AG09319 (cell line): ENCODE results near the gene CNOT10.

ENCODE experiments used
- DNase-seq: peaks from one replicate; pipeline ENCODE4 v3.0.0-alpha.2; 2010; ENCODE audit warnings: low read depth; ENCODE audit errors: extremely low read depth
- TF ChIP-seq, protein P1 (sequence below): IDR thresholded peaks from 2 replicates; pipeline ENCODE4 v1.5.1; 2011; ENCODE audit warnings: low read depth, mild to moderate bottlenecking, inconsistent platforms, low read length, moderate library complexity

Gene CNOT10

DNA sequence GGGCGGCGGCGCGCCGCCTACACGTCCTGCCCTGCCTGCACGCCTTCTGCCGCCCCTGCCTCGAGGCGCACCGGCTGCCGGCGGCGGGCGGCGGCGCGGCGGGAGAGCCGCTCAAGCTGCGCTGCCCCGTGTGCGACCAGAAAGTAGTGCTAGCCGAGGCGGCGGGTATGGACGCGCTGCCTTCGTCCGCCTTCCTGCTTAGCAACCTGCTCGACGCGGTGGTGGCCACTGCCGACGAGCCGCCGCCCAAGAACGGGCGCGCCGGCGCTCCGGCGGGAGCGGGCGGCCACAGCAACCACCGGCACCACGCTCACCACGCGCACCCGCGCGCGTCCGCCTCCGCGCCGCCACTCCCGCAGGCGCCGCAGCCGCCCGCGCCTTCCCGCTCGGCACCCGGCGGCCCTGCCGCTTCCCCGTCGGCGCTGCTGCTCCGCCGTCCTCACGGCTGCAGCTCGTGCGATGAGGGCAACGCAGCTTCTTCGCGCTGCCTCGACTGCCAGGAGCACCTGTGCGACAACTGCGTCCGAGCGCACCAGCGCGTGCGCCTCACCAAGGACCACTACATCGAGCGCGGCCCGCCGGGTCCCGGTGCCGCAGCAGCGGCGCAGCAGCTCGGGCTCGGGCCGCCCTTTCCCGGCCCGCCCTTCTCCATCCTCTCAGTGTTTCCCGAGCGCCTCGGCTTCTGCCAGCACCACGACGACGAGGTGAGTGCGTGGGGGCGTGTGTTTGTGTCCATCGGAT, 133.4 kb downstream of the CNOT10 start:
- TF ChIP-seq, protein P1, sequence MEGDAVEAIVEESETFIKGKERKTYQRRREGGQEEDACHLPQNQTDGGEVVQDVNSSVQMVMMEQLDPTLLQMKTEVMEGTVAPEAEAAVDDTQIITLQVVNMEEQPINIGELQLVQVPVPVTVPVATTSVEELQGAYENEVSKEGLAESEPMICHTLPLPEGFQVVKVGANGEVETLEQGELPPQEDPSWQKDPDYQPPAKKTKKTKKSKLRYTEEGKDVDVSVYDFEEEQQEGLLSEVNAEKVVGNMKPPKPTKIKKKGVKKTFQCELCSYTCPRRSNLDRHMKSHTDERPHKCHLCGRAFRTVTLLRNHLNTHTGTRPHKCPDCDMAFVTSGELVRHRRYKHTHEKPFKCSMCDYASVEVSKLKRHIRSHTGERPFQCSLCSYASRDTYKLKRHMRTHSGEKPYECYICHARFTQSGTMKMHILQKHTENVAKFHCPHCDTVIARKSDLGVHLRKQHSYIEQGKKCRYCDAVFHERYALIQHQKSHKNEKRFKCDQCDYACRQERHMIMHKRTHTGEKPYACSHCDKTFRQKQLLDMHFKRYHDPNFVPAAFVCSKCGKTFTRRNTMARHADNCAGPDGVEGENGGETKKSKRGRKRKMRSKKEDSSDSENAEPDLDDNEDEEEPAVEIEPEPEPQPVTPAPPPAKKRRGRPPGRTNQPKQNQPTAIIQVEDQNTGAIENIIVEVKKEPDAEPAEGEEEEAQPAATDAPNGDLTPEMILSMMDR = no peak
- no peak for DNase-seq

DNA sequence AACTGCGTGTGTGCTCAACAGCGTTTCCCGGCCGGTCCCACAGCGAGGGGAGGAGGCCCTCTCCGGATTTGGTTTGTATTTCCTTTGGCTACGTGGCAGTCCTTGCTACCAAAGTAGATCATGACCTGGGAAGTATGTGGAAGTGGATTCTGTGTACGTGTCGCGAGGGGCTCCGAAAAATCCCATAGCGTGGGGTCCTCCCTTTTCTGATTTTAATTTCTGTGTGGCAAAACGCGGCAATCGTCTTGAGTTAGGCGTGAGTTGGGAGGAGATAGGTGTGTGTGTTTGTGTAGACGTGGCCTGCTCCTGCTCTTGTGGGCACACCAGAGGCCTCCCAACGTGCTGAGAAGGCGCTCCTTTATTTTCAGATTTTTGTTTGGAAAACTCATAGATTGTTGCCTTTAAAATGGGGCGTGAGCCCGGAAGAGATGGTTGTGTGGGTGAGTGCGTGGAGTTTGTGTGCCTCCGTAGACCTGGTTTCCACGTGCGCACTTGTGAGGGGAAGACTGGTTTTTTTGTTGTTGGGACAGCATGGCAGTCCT, 134.1 kb downstream of the CNOT10 start:
- DNase-seq = no peak

DNA sequence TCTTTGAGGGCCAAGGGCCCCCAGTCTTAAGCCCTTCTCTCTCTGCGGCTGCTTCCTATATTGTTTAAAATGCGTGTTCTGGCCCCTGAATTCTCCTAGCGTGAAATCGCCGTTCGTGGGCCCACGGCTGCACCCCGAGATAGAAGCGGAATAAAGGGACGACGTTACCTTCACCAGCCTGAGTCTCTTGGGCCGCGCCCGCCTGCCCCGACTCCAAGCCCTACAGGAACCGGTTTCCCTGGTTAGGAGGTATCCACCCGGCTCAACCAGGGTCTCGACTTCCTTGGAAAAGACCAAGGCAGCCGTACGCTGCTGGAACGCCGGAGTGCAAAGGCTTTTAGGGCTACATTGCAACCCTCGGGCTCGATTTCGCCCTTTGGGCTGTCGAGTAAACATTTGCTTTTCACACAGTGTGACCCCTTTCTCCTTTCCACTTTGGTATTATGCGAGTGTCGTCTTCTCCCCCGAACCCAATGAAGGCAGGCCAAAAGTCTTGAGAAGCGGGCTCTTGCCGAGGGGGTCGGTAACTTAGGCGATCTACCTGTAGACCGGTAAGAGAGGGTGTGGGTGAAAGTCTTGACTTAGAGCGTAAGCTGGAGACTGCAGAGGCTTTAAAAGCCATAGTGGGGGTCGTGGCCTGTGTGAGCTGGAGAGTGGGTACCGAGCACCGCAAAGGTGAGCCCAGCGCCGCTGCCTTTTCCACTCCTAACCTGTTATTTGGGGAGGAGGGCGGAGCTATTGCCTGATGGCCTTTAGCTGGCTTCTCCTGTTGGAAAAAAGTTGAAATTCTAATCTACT, 134.8 kb downstream of the CNOT10 start:
- no peak for DNase-seq
- TF ChIP-seq, protein P1 = no peak

More for the DNA sequence above, 134.1 kb downstream of the CNOT10 start:
- TF ChIP-seq, protein P1 = no peak

DNA sequence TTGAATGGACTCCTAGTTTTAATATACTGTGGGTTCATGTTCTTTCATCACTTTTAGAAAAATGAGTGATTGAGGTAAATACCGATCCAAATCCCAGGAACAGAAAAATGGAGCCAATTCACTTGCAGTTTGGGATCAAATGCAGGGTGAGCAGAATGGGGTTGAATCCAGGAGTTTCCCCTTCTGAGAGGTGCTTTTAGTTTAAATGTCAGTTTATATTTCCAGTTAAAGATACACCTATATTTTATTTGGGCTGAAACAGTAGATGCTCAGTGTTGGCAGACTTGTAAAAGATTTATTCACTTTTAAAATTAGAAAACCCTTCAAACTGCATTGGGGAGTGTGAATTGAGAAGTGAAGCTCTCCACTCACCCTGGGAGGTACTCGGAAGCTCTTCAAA, 135.4 kb downstream of the CNOT10 start:
- DNase-seq = no peak
- TF ChIP-seq, protein P1 = no peak

DNA sequence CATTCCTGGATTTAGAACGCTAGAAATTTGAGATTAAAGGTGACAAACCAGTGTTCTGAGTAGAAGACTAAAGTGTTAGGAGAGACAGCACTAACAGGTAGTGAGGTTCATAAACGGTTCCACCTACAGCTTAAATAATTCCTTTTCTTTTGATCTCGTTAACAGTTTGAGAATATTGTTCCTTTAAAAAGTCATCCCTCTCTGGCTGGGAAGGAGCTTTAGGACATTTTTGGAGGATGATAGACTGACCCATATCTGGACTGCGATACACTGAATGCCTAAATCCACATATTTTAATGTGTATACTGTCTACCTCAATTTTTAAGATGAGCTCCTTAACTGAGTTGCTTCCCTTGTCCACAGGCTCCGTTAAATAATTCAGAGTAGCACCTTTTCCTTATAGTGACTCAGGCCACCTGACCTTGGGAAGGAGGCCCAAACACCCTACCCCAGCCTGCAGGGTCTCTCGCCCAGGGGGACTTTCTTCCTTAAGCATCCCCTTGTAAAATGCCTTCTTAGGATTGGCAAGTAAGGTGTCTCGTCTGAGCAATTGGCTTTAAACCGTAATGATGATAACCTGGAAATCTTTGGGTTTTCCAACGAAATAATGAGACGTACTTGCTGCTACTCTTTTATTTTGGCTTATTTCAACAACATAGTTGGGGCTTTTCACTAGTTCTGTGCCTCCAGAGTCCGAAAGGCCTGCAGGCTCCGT, 136.1 kb downstream of the CNOT10 start:
- TF ChIP-seq, protein P1 = no peak
- DNase-seq = no peak

DNA sequence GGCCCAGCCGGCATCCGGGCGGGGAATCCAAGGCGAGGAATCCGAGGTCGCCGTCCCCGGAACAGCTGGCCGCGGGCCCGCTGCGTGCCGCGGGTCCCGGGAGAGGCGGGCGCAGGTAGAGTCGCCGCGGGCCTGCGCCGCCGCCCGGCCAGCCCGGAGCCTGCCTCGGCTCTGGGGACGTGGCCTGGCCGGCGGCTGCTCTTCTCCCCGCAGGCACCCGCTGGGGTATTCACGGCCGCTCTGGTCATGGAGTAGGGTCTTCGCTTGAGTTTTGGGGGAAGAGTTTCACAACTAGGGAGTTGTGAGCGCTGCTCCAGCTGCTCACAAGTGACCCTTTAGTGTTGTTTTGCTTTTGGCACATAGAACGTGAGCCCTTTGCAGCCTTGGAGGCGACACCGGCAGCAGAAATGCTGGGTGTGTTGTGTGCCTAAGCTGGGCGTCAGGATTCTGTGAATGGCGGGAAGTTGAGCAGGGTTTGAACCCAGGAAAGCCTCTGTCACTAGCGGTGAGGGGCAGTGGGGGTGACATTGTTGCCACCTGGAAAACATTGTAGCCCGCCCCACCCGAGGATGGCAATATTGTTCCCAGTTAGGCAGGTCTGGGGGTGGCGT, 136.8 kb downstream of the CNOT10 start:
- TF ChIP-seq, protein P1 = no peak
- no peak for DNase-seq
